WERI-Rb-1 (cell line): ENCODE data around the gene CNOT1.
A peak's percentile ranks its signal among the peaks of the same experiment; 100 is the strongest.

ENCODE experiments used
- DNase-seq: peaks from one replicate; pipeline ENCODE4 v3.0.0-alpha.2; 2020
- H3K27ac ChIP-seq: fragments of 250-450 bp; sonication (Bioruptor Pico); 2 replicates; pipeline ENCODE4 v1.5.1; 2020; ENCODE audit warnings: mild to moderate bottlenecking, moderate library complexity
- H3K27me3 ChIP-seq: fragments of 250-450 bp; sonication (Bioruptor Pico); 2 replicates; pipeline ENCODE4 v1.5.1; 2021; ENCODE audit warnings: mild to moderate bottlenecking, low read depth, moderate library complexity; ENCODE audit not compliant: insufficient read depth, severe bottlenecking
- H3K36me3 ChIP-seq: fragments of 250-450 bp; sonication (Bioruptor Pico); 2 replicates; pipeline ENCODE4 v1.5.1; 2020; ENCODE audit warnings: mild to moderate bottlenecking, moderate library complexity
- H3K4me3 ChIP-seq: 2 replicates; pipeline ENCODE4 v1.5.1; 2011; ENCODE audit warnings: low read depth, mild to moderate bottlenecking, control low read depth, low read length
- H3K9me3 ChIP-seq: fragments of 250-450 bp; sonication (Bioruptor Pico); 2 replicates; pipeline ENCODE4 v1.5.1; 2021; ENCODE audit warnings: mild to moderate bottlenecking, moderate library complexity; ENCODE audit not compliant: severe bottlenecking
- TF ChIP-seq, protein P1 (sequence below): IDR thresholded peaks from 2 replicates; pipeline ENCODE4 v1.5.1; 2011; ENCODE audit warnings: low read depth, mild to moderate bottlenecking, control low read depth, inconsistent platforms, low read length

Gene CNOT1

DNA sequence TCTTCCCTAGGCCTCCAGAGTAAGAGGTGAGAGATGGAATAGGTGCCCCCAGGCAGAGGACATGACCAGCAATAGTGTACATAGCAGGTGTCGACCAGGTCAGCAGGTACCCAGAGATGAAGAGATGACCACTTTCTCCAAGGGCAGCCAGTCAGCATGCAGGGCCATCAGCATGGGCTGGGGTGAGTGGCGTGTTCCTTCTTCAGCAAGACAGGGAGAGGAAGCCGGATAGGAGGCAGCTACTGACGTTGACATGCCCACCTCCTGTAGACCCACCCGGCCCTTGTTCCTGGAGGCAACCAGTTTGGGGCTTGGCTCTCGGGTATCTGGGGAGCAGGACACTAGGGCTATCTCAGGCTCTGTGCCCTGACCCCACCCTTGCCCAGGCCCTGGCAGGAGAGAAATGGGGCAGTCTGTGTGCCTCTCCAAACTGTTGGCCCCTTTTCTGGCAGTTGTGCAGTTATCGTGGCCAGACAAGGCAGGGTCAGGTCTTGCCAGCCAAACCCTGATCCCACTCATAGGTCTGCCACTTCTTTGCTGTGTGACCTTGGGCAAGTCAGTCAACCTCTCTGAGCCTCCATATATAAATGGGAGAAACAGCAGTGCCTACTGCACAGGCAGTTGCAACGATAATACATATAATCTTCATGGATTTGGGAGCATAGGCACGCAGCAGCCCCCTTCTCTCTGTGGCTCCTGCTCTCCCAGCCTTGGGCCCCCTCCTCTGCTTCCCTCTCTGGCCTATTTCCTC lies 131.1 kb downstream of the CNOT1 start:
- Histone ChIP-seq H3K27me3 (no peaks in the 10 kb centered on the region), H3K9me3 (no peaks in the 10 kb centered on the region), H3K27ac (no peak overlapping the region), H3K36me3 (no peaks in the 10 kb centered on the region), H3K4me3 (no peak overlapping the region)
- TF ChIP-seq, protein P1, sequence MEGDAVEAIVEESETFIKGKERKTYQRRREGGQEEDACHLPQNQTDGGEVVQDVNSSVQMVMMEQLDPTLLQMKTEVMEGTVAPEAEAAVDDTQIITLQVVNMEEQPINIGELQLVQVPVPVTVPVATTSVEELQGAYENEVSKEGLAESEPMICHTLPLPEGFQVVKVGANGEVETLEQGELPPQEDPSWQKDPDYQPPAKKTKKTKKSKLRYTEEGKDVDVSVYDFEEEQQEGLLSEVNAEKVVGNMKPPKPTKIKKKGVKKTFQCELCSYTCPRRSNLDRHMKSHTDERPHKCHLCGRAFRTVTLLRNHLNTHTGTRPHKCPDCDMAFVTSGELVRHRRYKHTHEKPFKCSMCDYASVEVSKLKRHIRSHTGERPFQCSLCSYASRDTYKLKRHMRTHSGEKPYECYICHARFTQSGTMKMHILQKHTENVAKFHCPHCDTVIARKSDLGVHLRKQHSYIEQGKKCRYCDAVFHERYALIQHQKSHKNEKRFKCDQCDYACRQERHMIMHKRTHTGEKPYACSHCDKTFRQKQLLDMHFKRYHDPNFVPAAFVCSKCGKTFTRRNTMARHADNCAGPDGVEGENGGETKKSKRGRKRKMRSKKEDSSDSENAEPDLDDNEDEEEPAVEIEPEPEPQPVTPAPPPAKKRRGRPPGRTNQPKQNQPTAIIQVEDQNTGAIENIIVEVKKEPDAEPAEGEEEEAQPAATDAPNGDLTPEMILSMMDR, result no peak
- no peak for DNase-seq

DNA sequence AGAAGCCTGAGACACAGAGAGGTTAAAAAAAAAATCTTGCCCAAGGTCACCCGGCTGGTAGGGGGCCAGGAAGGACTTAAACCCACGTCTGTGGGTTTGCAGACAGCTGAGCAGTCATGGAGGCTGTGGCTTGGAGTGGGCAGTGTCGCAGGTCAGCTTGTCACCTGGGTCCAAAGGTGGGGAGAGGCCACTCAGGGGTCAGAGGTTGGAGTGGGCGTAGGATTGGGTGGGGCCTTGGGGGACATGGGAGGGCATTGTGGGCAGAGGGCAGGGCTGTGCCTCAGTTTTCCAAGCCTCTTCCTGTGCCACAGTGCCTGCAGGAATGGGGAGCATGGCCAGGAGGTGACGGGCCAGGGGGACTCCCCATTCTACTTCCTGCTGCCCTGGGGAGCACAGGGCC lies 131.7 kb downstream of the CNOT1 start:
- H3K27ac ChIP-seq, result no peak overlapping the region
- TF ChIP-seq, protein P1, result no peak
- no peaks in the 10 kb centered on the region for H3K36me3 ChIP-seq
- H3K9me3 ChIP-seq, result no peaks in the 10 kb centered on the region
- DNase-seq, result no peak
- no peak overlapping the region for H3K4me3 ChIP-seq
- no peaks in the 10 kb centered on the region for H3K27me3 ChIP-seq

DNA sequence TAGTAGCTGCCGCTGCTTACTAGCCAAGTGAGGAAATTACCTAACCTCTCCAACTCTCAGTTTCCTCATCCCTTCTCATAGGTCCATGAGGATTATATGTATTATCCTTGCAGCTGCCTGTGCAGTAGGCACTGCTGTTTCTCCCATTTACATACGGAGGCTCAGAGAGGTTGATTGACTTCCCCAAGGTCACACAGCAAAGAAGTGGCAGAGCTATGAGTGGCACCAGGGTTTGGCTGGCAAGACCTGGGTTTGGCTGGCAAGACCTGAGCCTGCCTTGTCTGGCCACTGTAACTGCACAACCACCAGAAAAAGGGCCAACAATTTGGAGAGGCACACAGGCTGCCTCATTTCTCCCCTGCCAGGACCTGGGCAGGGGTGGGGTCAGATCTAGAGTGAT lies 132.2 kb downstream of the CNOT1 start:
- H3K36me3 ChIP-seq, result no peaks in the 10 kb centered on the region
- DNase-seq, result no peak
- H3K4me3 ChIP-seq, result no peak overlapping the region
- H3K9me3 ChIP-seq, result no peaks in the 10 kb centered on the region
- H3K27me3 ChIP-seq, result no peaks in the 10 kb centered on the region
- H3K27ac ChIP-seq, result no peak overlapping the region
- TF ChIP-seq, protein P1, result no peak

DNA sequence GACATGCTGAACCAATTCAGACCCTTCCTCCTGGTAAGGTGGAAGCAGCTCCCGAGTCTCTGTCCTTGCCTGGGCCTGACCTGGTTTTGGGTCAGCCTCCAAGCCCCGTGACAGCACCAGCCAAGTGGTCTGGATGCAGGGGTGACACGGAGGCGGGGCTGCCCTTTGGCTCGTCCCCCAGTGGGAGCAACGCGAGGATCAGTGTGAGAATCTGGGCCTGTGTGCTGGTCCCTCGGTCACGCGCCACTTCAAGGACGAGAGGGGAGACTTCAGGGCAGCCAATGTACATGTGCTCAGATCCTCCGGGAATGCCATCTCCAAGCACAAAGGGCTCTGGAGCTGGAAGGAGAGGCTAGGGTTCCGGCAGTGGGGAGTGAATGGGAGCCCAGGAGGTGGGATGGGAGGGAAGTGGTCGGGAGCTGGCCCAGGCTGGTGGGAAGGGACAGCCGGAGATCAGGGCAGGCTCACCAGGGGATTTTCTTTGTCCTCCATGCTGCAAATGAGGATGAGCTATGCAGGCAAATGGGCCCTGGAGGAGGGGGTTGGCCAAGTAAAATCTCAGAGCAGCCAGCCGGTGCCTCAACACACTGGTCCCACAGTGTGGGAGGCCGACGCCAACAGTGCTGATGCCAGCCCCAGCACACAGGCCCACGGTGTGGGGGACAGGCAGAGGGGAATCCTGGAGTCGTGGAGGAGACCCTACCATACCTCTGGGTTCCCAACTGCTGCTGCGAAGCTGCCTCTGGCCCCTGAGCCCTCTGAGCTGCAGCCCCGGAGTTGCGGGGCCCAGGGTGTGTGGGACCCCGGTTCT lies 133.9 kb downstream of the CNOT1 start:
- TF ChIP-seq, protein P1, result no peak
- no peaks in the 10 kb centered on the region for H3K9me3 ChIP-seq
- H3K36me3 ChIP-seq, result no peaks in the 10 kb centered on the region
- no peak overlapping the region for H3K4me3 ChIP-seq
- no peak for DNase-seq
- no peaks in the 10 kb centered on the region for H3K27me3 ChIP-seq
- H3K27ac ChIP-seq, result no peak overlapping the region

DNA sequence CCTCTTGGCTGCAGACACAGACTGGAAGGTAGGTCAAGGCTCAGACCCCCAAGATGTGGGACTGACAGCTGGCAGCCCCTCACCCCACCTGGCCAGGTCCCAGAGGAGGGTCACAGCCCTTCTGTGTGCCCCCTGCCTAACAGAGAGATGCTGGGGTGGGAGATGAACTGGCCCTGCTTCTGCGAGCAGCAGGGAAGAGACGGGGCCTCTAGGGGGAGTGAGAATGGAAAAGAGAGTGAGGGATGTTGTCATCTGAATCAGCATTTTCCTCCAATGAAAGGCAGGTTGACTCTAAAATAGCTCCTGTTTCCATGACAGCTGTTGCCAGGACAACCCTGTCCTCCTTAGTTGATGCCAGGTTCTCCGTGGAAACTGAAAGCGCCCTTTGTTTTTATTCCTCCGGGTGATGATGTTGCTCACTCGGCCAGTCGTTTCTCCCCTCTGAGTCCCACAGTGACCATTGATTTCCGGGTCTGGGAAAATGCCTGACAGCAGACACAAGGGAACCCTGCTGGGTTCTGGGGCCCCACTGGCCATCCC lies 134.6 kb downstream of the CNOT1 start:
- H3K27me3 ChIP-seq, result no peaks in the 10 kb centered on the region
- no peaks in the 10 kb centered on the region for H3K36me3 ChIP-seq
- TF ChIP-seq, protein P1, result peak; percentile 73
- H3K9me3 ChIP-seq, result no peaks in the 10 kb centered on the region
- DNase-seq, result peak; percentile 72
- H3K27ac ChIP-seq, result no peak overlapping the region
- no peak overlapping the region for H3K4me3 ChIP-seq
